ENCODE results near the gene TMED4.

DNA sequence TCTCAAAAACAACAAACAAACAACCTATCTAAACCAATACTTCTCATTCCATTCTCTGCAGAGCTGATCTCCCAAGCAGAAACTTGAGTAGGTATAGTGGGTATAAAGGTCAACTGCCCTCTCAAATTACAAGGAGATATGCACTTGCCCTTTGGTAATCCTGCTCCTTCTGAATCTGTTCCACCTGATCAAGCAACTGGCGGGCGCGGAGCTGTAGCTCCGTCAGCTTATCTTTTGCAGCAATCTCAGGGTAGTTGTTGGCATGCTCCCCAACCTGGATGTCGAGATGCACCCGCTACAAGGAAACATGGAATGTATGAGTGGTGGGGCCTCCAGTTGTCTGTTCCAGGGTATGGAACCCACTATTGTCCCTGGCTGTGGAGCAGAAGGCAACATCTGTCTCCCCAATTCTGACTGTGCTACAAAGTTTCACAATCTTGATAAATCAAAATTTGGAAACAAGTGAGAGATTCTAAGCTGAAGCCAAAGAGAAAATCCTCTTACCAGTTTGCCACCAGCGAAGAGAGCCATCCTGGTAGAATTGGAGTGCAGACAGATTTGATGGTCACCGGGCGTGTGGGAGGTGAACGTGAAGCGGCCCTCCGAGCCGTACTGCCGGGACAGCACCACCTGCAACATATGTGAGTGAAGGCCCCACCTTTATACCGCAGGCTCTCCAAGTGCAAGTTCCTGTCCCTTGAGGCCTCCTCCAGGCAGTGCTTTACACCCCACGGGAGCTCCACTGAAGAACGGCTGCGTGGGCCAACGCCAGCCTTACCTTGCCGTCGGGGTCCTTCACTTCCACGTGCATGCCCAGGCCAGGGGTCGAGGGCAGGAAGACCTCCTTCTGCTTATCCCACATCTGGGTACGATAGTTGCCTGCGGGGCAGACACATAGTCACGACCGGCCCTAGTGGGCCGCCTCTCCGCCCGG is 819 bp downstream of the TMED4 start:
- TF ChIP-seq, protein P1, sequence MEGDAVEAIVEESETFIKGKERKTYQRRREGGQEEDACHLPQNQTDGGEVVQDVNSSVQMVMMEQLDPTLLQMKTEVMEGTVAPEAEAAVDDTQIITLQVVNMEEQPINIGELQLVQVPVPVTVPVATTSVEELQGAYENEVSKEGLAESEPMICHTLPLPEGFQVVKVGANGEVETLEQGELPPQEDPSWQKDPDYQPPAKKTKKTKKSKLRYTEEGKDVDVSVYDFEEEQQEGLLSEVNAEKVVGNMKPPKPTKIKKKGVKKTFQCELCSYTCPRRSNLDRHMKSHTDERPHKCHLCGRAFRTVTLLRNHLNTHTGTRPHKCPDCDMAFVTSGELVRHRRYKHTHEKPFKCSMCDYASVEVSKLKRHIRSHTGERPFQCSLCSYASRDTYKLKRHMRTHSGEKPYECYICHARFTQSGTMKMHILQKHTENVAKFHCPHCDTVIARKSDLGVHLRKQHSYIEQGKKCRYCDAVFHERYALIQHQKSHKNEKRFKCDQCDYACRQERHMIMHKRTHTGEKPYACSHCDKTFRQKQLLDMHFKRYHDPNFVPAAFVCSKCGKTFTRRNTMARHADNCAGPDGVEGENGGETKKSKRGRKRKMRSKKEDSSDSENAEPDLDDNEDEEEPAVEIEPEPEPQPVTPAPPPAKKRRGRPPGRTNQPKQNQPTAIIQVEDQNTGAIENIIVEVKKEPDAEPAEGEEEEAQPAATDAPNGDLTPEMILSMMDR (conservative IDR thresholded peaks at IDR 0.05; ENCODE audit: low read depth in 2 of 2) = no peak
- TF ChIP-seq, protein P2, sequence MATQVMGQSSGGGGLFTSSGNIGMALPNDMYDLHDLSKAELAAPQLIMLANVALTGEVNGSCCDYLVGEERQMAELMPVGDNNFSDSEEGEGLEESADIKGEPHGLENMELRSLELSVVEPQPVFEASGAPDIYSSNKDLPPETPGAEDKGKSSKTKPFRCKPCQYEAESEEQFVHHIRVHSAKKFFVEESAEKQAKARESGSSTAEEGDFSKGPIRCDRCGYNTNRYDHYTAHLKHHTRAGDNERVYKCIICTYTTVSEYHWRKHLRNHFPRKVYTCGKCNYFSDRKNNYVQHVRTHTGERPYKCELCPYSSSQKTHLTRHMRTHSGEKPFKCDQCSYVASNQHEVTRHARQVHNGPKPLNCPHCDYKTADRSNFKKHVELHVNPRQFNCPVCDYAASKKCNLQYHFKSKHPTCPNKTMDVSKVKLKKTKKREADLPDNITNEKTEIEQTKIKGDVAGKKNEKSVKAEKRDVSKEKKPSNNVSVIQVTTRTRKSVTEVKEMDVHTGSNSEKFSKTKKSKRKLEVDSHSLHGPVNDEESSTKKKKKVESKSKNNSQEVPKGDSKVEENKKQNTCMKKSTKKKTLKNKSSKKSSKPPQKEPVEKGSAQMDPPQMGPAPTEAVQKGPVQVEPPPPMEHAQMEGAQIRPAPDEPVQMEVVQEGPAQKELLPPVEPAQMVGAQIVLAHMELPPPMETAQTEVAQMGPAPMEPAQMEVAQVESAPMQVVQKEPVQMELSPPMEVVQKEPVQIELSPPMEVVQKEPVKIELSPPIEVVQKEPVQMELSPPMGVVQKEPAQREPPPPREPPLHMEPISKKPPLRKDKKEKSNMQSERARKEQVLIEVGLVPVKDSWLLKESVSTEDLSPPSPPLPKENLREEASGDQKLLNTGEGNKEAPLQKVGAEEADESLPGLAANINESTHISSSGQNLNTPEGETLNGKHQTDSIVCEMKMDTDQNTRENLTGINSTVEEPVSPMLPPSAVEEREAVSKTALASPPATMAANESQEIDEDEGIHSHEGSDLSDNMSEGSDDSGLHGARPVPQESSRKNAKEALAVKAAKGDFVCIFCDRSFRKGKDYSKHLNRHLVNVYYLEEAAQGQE (IDR thresholded peaks at IDR 0.05; ENCODE audit: unreplicated experiment) = no peak
- TF ChIP-seq POLR2AphosphoS5 (IDR thresholded peaks at IDR 0.05; ENCODE audit: low read depth) = no peak
- no peak for TF ChIP-seq ZNF331 (CRISPR knock-in tag; IDR thresholded peaks at IDR 0.05; ENCODE audit: low read depth)
- TF ChIP-seq EZH2phosphoT487 (IDR thresholded peaks at IDR 0.05; ENCODE audit: unreplicated experiment) = no peak
- no peak for TF ChIP-seq JUNB (IDR thresholded peaks at IDR 0.05; ENCODE audit: unreplicated experiment)
